Measurements from ENCODE around the gene CAMKMT. TPM values are rescaled to one million over a fixed set of nuclear protein-coding genes. Genes with fewer than 3 reads are reported as not detected.

Gene CAMKMT
- total RNA-seq, 3 donors from 2014 or later: 6.4 to 11.8 (median 10.5) TPM

GRCh38 chr2:44777537-44777936, 415.8 kb downstream of the CAMKMT start:
- H3K4me1 ChIP-seq: peaks cover 0 to 5% of the 10 kb centered on the region in 2 donors
- peak overlapping the region in 1 of 2 donors; percentile 30 for H3K27ac ChIP-seq
- DNase-seq (ENCODE audit: low spot score in 2 of 2): no peak
- H3K36me3 ChIP-seq: no peaks in the 10 kb centered on the region
- TF ChIP-seq POLR2A (IDR thresholded peaks at IDR 0.05) (no peak), CTCF (IDR thresholded peaks at IDR 0.05) (no peak), POLR2AphosphoS5 (IDR thresholded peaks at IDR 0.05) (no peak)
- H3K4me3 ChIP-seq: no peak overlapping the region
- intact Hi-C loops (cut with DNase I; ENCODE audit: low total_unique reads): no loop called here
- H3K9me3 ChIP-seq: peaks cover 4 to 8% of the 10 kb centered on the region in 2 donors
- H3K27me3 ChIP-seq: no peaks in the 10 kb centered on the region

- TF ChIP-seq CTCF (IDR thresholded peaks at IDR 0.05) (no peak), POLR2AphosphoS5 (IDR thresholded peaks at IDR 0.05) (no peak), POLR2A (IDR thresholded peaks at IDR 0.05) (no peak)
- intact Hi-C loops (cut with DNase I; ENCODE audit: low total_unique reads): no loop called here
- no peaks in the 10 kb centered on the region for H3K36me3 ChIP-seq
- H3K27me3 ChIP-seq: no peaks in the 10 kb centered on the region
- H3K9me3 ChIP-seq: peaks cover 5 to 8% of the 10 kb centered on the region in 2 donors
- no peak overlapping the region for H3K4me3 ChIP-seq
- no peak for DNase-seq (ENCODE audit: low spot score in 2 of 2)
- H3K27ac ChIP-seq: peak overlapping the region in 1 of 2 donors; percentile 30
- peaks cover 0 to 5% of the 10 kb centered on the region in 2 donors for H3K4me1 ChIP-seq
Observed at GRCh38 chr2:44778221-44778654, 416.5 kb downstream of the CAMKMT start.

GRCh38 chr2:44778671-44779476, 417.1 kb downstream of the CAMKMT start:
- Histone ChIP-seq H3K4me3 (no peak overlapping the region), H3K4me1 (peaks cover 0 to 5% of the 10 kb centered on the region in 2 donors), H3K27me3 (no peaks in the 10 kb centered on the region), H3K36me3 (no peaks in the 10 kb centered on the region), H3K9me3 (peaks cover 5 to 8% of the 10 kb centered on the region in 2 donors), H3K27ac (no peak overlapping the region)
- intact Hi-C loops (cut with DNase I; ENCODE audit: low total_unique reads): no loop called here
- TF ChIP-seq CTCF (IDR thresholded peaks at IDR 0.05): no peak
- TF ChIP-seq POLR2A (IDR thresholded peaks at IDR 0.05): no peak
- TF ChIP-seq POLR2AphosphoS5 (IDR thresholded peaks at IDR 0.05): no peak
- no peak for DNase-seq (ENCODE audit: low spot score in 2 of 2)

GRCh38 chr2:44779793-44780192, 418.0 kb downstream of the CAMKMT start:
- intact Hi-C loops (cut with DNase I; ENCODE audit: low total_unique reads): no loop called here
- H3K9me3 ChIP-seq: peaks cover 5 to 8% of the 10 kb centered on the region in 2 donors
- H3K27me3 ChIP-seq: no peaks in the 10 kb centered on the region
- no peak for TF ChIP-seq POLR2A (IDR thresholded peaks at IDR 0.05)
- no peak for TF ChIP-seq CTCF (IDR thresholded peaks at IDR 0.05)
- no peak for TF ChIP-seq POLR2AphosphoS5 (IDR thresholded peaks at IDR 0.05)
- H3K27ac ChIP-seq: no peak overlapping the region
- no peak overlapping the region for H3K4me3 ChIP-seq
- no peak for DNase-seq (ENCODE audit: low spot score in 2 of 2)
- peaks cover 0 to 5% of the 10 kb centered on the region in 2 donors for H3K4me1 ChIP-seq
- no peaks in the 10 kb centered on the region for H3K36me3 ChIP-seq

- H3K27ac ChIP-seq: no peak overlapping the region
- no peak for DNase-seq (ENCODE audit: low spot score in 2 of 2)
- TF ChIP-seq POLR2AphosphoS5 (IDR thresholded peaks at IDR 0.05) (no peak), CTCF (IDR thresholded peaks at IDR 0.05) (no peak), POLR2A (IDR thresholded peaks at IDR 0.05) (no peak)
- H3K36me3 ChIP-seq: no peaks in the 10 kb centered on the region
- H3K9me3 ChIP-seq: peaks cover 5 to 8% of the 10 kb centered on the region in 2 donors
- intact Hi-C loops (cut with DNase I; ENCODE audit: low total_unique reads): no loop called here
- no peaks in the 10 kb centered on the region for H3K27me3 ChIP-seq
- H3K4me3 ChIP-seq: no peak overlapping the region
- H3K4me1 ChIP-seq: peaks cover 0 to 5% of the 10 kb centered on the region in 2 donors
Observed at GRCh38 chr2:44780406-44780805, 418.7 kb downstream of the CAMKMT start.
